Activated CD8-positive, alpha-beta memory T cell treated with anti-CD3 and anti-CD28 coated beads, Interleukin-2, amount 50 U/mL, for 1 hour (primary cell): ENCODE results near the gene TFB1M.
"Not testable (repeated sequence)": the region's sequence is repeated elsewhere in the genome, so short reads cannot be mapped to it uniquely, and the experiment has no call there.

Experiments
- DNase-seq: peaks from one replicate; pipeline ENCODE4 v3.0.0-alpha.2; 2020; ENCODE audit errors: extremely low read depth

TFB1M gene

GRCh38 chr6:155237613-155238012 is 76.7 kb downstream of the TFB1M start:
- no peak for DNase-seq

- no peak for DNase-seq
These were observed 79.2 kb downstream of the TFB1M start for GRCh38 chr6:155235087-155235486.

DNA sequence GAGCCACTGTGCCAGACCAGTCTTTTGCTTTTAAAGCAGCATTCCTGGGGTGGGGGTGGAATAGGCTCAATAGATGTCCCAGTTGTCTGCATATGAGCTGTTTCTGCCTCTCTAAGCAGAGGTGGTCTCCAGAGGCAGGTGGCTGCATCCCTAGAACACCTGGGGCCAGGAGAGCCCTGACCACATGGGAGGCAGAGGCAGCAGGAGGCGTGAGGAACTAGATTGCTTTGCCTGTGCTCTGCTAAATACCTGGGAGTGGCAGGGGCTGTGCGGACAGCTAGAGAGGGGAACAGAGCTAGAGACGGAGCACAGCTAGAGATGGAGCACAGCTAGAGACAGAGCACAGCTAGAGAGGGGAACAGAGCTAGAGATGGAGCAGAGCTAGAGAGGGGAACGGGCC is 79.6 kb downstream of the TFB1M start:
- DNase-seq: no peak

GRCh38 chr6:155234167-155234566 is 80.1 kb downstream of the TFB1M start:
- DNase-seq: no peak

DNA sequence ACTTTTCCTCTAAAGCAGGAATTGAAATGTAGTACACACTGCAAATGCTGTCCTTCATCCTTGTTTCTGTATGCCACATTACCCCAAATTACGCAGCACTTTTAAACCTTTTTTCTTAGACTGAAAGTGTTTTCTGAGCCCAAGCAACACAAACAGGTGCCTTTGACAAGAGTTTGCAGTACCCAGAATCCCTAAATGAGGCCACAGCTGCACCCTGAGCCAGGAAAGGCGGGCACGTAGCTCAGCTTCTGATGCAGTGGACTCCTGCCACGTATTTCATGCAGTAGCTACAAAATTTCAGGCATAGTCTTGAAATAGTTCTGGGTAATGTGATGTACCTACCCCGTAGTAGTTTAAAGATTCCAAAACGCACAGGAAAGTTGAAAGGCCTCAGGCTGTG is 81.4 kb downstream of the TFB1M start:
- DNase-seq: no peak

- not testable (repeated sequence) for DNase-seq
These were observed 83.3 kb downstream of the TFB1M start for GRCh38 chr6:155230975-155231374.

DNA sequence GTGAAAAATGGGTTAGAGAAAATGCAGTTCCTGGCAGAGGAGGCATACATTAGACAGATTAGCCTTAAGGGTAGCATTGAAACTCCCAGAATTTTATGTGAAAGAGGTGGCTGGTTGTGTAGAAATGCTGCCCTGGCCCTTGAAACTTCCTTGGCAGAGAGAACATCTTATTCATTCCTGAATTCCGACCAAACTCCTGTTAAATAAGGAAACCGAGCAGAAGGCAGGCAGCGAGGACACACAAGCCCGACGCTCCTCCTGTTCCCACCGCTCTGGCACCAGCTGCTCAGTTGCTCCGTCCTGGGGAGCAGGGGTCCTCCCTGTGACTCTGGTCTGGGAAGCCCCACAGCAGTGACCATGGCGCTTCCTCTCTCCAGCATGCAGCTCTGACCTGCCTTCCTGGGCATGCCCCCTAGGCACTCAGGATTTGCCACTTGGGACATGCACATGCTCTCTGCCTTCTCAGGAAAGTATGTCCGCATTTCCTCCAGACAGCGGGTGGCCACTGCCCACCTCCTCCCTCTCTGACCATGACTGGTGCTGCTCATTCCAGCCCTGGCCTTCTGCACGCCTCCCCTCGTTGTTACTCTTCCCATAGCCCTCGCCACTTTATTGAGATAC is 85.6 kb downstream of the TFB1M start:
- DNase-seq: no peak

GRCh38 chr6:155227046-155227445 is 87.2 kb downstream of the TFB1M start:
- no peak for DNase-seq

DNA sequence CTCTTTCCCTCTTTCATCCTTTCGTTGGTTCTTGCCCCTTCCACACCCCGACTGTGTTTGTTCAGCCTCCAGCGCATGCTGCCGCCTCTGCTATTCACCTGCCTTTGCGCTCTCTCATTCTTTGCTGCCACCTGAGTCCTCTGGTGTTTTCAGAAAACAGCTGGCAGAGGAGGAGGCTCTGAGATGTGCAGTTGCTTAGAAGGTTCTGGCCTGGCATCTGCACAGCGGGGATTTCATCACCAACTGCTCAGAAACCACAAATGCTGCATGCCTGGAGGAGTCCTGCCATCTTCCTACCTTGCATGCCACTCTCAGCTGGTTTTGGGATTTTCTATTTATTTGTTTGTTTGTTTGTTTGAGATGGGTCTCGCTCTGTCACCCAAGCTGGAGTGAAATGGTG is 89.7 kb downstream of the TFB1M start:
- DNase-seq: no peak

GRCh38 chr6:155223646-155224451 is 90.4 kb downstream of the TFB1M start:
- no peak for DNase-seq

DNA sequence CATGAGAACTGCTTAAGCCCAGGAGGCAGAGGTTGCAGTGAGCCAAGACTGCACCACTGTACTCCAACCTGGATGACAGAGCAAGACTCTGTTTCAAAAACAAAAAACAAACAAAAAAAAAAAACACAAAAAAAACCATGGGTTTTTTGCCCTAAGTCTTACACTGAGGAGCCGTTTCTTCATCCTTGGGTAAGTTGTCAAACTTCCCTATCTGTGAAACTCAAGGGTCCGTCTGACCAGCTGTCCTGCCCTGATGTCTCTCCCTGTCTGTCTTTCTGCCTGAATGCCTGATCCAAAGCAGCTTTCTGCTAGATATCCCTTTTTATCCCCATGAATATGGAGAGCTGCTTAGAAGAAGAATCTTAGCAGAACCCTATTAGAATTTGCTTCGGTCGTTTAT is 91.8 kb downstream of the TFB1M start:
- DNase-seq: no peak

- no peak for DNase-seq
These were observed 93.2 kb downstream of the TFB1M start for GRCh38 chr6:155221086-155221485.

- no peak for DNase-seq
These were observed 94.4 kb downstream of the TFB1M start for GRCh38 chr6:155219858-155220301.

DNA sequence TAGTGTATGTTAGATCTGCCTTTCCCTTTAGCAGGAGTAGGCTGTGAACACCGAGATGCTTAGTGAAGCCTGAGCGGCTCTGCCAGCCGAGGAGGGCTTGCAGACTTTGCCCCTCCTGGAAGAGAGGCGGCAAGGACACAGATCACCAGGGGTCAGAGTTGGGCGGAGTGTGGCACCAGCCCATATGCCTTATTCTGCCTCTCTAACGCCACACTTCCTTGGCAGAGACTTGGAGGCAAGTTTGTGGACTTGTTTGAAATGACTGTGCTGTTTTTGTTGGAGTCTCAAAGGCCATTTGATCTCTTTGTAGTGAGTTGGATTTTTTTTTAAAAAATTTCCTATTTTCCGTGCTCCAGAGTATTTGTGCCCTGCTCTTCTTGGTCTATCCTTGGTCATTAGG is 95.0 kb downstream of the TFB1M start:
- no peak for DNase-seq

DNA sequence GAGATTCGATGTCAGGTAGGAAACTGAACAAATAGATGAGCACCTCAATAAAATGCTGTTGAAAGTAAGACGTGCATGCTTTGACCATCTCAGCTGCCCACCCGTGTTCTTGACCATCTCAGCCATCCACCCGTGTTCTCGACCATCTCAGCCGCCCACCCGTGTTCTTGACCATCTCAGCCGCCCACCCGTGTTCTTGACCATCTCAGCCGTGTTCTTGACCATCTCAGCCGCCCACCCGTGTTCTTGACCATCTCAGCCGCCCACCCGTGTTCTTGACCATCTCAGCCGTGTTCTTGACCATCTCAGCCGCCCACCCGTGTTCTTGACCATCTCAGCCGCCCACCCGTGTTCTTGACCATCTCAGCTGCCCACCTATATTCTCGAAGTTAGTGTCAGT is 95.6 kb downstream of the TFB1M start:
- DNase-seq: not testable (repeated sequence)

DNA sequence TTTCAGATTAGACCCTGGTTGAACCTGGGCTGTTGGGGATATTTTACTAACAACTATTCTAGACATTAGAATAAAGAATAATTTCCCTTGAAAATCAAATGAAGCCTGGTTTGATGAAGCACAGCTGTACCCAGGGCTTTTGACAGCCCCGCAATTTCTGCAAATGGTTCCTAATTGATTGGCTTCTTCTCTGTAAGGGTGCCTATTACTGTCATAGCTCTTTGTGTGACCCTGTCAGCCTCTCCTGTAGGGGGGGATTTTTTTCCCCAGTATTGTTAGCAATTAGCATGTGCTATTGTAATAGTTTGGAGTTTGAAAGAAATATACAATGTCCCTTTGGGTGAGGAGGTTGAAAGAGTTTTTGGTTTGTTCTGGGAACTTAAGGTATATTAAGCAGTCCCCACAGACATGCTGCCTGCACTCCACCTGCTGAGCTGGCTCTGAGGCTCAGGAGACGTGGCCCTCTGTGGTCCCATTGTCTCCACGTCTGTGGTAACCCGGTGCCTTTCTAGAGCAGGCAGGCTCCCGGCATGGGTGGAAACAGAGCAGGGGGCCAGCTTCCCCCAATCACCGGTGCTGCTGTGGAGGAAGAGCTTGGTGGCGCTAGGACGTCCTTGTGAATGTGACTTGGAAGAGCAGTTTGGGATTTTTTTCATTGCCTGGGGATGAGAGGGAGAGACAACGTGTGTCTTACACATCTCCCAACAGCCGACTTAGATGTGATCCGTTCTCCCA is 97.8 kb downstream of the TFB1M start:
- no peak for DNase-seq

GRCh38 chr6:155215906-155216305 is 98.4 kb downstream of the TFB1M start:
- DNase-seq: no peak

- no peak for DNase-seq
These were observed 100.5 kb downstream of the TFB1M start for GRCh38 chr6:155213611-155214372.

DNA sequence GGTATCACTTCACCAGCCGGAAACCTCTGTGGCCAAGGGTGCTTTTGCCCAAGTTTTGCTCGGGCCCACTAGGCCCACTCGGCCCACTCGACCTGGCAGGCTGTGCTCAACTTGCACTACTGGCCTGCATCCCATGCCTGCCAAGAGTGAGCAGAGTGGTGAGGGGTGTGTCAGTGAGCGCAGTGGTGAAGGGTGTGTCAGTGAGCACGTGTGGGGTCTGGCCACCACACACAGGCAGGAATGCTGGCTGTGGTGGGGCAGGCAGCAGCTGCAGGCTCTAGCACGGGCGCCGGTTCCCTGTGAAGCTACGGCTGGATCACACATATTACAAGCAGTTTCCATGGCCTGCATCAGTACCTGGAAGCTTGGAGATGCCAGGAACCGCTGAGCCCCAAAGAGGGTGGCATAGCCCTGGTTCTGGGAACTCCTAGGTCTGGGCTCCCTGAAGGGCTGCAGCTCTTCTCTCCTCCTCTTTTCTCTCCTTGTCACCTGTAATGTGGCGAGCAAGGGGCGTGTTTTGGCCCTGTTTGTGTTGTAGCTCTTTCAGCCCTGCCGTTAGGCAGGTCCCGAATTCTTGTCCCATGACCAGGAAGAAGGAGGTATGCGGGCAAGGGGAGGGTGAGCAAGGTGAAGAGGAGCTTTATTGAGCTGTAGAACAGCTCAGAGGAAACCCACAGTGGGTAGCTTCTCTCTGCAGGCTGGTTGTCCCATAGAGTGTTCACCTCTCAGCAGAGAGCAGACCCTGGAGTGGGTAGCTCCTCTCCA is 101.5 kb downstream of the TFB1M start:
- no peak for DNase-seq

- DNase-seq: no peak
These were observed 102.2 kb downstream of the TFB1M start for GRCh38 chr6:155212106-155212505.

GRCh38 chr6:155207223-155207622 is 107.1 kb downstream of the TFB1M start:
- DNase-seq: no peak
